Skeletal muscle cell (primary cell): ENCODE results near the gene PCBP3.

Experiments
- DNase-seq: peaks from one replicate; pipeline ENCODE4 v3.0.0-alpha.2; 2010; ENCODE audit warnings: low read depth
- H3K4me3 ChIP-seq: 2 replicates; pipeline ENCODE4 v1.5.1; 2011; ENCODE audit warnings: low read depth, mild to moderate bottlenecking, control low read depth, low read length, moderate library complexity

The PCBP3 gene

GRCh38 chr21:45938811-45939520 is 295.4 kb downstream of the PCBP3 start:
- no peak for DNase-seq
- no peak overlapping the region for H3K4me3 ChIP-seq

DNA sequence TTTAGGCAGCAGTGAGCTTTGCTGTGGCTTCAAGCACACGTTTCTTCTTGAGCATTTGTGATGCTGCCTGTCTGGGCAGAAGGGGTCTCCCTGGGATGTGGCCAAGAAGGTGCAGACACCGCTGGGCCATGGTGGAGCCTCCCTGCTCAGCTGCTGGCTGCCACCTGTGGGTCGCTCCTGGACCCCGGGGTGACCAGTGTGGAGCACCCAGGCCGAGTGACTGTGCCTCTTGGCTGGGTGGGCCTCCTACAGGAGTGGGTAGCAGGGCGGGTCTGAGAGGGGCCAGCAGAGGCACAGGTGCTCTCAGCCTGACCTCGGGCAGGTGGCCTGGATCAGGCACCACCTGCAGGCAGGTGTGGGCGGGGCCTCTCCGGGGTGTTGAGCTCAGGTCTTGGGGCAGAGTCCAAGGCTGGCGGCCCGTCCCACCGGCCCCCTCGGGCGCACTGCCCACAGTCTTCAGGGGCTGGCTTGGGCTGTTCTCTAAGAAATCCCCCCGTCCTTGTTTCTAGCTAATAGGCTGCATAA is 296.1 kb downstream of the PCBP3 start:
- no peak overlapping the region for H3K4me3 ChIP-seq

DNA sequence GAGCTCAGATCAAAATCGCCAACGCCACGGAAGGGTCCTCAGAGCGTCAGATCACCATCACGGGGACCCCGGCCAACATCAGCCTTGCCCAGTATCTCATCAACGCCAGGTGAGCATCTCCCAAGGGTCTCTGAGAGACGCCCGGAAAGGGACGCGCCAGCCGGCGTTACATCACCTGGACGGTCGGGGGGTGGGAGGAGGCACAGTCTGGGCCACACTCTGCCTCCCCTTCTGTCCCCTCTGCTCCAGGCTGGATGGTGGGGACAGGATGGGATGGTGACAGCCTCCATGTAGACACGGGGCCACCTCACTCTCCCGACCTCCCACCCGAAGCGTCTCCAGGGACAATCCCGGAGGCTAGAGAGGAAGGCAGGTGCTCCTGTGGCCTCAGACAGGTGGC is 296.6 kb downstream of the PCBP3 start:
- no peak for DNase-seq
- H3K4me3 ChIP-seq = no peak overlapping the region

More for the DNA sequence above, 296.1 kb downstream of the PCBP3 start:
- DNase-seq = no peak

GRCh38 chr21:45940621-45941337 is 297.3 kb downstream of the PCBP3 start:
- DNase-seq = no peak
- no peak overlapping the region for H3K4me3 ChIP-seq

GRCh38 chr21:45941338-45941710 is 297.8 kb downstream of the PCBP3 start:
- no peak overlapping the region for H3K4me3 ChIP-seq
- DNase-seq = no peak

DNA sequence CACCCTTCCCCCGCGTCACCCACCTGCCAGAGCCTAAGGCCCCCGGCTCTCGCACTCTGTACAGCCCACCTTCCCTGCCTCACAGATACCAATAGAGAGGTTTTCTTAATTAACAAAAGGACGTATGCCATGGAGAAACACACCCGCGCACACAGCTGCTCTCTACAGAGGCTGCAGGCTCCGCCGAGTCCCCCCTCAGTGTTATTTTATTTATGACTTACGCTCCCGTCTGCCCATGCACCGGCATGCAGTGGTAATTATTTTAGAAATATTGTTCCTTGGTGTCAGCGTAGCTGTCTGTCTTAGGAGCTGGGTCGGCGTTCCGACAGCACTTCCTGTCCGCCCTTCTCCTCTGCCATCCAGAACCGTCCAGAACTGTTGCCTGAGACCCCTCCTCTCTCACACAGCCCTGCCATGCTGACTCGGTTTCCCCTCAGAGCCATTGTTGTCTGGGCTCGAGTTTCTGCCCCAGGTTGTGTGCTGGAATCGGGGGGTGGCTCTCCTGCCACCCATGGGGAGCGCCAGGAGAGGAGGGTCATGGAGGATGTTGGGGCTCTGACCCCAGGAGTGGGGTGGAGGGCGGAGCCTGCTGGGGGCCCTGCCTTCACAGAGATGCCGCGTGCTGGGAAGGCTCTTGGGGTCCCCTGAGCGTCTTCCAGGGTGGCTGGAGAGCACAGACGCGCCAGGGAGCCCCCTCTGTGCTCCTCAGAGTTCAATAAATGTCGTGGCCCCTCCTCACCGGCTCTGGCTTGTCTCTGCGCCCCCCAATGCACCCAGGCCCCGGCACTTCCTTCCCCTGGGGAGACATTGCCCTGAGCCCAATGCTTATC is 298.4 kb downstream of the PCBP3 start:
- no peak overlapping the region for H3K4me3 ChIP-seq
- DNase-seq = no peak

DNA sequence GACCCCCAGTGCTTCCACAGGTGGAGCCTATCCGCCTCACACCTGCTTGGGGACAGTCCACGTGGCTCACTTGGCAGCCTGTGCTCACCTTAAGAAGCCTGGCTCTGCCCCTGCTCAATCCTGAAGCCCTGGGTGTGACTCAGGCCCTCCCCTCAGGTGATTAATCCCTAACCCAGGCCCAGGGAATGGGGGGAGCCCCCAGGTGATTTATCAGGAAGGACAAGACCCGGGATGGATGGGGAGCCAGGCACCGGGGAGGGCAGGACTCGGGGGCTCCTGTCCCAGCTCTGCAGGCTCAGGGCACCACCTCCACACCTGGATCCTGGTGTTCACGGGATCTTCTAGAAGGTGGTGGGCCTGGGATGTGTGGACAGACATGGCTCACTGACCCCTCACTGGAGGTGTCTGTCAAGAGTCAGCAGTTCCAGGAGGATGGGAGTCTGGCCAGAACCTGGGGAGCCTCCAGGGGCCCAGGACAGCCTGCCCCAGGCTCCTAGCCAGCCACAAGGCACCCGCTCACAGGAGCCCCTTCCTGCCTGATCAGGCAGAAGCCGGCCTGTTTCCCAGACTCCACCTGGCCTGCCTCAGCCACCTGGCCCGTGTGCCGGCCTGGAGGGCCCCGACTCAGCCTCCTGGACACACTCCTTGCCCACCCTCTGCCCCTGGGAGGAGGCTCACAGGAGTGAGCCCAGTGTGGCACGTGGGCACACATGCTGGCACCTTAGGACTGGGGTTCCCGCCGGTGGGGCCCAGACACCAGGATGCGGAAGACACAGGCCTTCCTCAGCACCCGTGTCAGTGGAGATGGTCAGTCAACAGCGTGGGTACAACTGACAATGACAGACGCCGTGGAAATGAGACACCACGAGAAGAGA is 299.5 kb downstream of the PCBP3 start:
- no peak overlapping the region for H3K4me3 ChIP-seq
- no peak for DNase-seq

DNA sequence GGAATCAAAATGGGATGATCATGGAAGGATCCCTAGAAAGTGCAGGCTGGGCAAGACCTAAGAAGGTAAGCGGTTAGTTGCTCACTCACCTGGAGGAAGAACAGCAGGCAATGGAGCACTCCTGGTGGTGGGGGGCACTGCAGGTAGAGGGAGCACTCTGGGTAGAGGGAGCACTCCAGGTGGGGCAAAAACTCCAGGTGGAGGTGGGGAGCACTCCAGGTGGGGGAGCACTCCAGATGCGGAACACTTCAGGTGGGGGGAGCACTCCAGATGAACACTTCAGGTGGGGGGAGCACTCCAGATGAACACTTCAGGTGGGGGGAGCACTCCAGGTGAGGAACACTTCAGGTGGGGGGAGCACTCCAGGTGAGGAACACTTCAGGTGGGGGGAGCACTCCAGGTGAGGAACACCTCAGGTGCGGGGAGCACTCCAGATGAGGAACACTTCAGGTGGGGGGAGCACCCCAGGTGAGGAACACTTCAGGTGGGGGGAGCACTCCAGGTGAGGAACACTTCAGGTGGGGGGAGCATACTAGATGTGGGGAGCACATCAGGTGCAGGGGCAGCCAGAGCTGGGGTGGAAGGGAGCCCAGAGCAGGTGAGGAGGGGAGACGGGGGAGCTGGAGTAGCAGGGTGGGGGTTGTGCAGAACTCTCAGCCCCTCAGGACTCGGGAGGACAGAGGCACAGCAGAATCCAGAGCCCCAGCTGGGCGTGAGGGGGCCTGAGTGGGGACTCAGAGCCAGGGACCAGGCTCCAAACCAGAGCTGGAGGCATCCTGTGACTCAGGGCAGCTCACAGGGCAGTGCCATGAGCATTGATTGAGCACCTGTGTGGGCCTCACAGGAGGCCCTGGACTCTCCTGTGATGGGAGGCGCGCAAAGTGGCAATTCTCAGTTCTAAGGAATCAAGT is 300.4 kb downstream of the PCBP3 start:
- no peak overlapping the region for H3K4me3 ChIP-seq
- no peak for DNase-seq

DNA sequence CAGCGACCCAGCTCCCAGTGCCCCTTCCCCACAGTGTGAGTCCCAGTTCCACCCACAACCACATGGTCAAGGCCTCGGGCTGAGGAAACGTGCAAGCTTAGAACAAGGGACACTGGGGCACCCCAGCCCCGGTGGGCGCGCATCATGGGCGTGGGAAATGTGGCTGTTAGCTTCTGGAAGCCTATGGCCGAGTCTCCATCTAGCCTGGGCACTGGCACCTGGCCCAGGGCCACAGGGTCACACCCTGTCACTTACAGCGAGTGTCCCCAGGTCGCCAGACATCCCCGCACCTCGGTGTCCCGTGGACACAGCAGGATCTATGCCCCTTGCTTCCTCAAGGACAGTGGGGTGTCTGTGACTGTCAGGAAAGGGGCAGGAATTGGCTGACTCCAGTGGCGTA is 301.1 kb downstream of the PCBP3 start:
- no peak for DNase-seq
- H3K4me3 ChIP-seq = no peak overlapping the region

DNA sequence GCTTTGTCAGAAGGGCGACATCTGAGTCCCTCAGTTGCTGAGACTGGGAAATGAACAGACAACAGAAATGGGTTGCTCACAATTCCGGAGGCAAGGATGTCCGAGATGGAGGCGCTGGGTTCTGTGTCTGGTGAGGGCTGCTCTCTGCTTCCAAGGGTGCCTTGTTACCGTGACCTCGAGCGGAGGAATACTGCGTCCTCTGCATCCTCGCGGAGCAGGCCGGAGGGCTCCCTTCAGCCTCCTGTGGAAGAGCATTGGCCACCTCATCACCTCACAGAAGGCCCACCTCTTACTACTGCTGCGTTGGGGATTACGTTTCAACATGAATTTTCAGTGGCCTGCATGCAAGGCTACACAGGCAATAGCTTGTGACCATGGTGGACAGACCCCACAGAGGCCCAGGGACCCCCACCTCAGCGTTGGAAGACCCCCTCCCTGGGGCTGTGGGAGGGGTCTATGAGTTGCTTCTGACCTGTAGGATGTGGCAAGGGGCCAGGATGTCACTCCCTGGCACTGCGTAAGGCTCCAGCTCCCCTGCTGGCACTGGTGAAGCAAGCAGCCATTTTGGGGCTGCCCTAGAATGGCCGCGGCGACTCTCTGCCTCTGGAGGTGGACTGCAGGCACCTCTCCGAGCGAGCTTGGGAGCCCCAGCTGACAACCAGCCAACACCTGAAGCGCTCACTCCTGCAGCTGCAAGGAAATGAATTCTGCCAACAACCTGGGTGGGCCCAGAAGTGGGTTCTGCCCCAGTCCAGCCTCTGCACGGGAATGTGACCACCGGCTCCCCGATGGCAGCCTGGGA is 301.7 kb downstream of the PCBP3 start:
- no peak for DNase-seq
- H3K4me3 ChIP-seq = no peak overlapping the region

DNA sequence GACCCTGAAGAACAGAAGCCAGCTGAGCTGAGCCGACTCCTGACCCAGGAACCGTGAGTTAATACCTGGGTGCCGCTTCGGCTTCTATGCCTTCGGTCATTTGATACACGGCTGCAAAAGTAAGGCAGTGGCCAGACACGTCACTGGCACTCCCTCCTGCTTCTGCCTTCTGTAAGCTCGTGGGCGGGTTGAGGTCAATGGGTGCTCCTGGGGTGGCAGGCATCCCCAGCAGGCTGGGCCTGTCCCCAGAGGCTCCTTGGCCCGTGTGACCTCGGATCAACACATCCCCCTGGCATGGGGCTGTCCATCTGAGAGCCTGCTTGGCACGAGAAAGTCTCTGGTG is 302.3 kb downstream of the PCBP3 start:
- no peak overlapping the region for H3K4me3 ChIP-seq
- no peak for DNase-seq

GRCh38 chr21:45947296-45947695 is 303.8 kb downstream of the PCBP3 start:
- H3K4me3 ChIP-seq = no peak overlapping the region

GRCh38 chr21:45947716-45948255 is 304.3 kb downstream of the PCBP3 start:
- no peak overlapping the region for H3K4me3 ChIP-seq
- DNase-seq = no peak

More at GRCh38 chr21:45947296-45947695, 303.8 kb downstream of the PCBP3 start:
- DNase-seq = no peak

DNA sequence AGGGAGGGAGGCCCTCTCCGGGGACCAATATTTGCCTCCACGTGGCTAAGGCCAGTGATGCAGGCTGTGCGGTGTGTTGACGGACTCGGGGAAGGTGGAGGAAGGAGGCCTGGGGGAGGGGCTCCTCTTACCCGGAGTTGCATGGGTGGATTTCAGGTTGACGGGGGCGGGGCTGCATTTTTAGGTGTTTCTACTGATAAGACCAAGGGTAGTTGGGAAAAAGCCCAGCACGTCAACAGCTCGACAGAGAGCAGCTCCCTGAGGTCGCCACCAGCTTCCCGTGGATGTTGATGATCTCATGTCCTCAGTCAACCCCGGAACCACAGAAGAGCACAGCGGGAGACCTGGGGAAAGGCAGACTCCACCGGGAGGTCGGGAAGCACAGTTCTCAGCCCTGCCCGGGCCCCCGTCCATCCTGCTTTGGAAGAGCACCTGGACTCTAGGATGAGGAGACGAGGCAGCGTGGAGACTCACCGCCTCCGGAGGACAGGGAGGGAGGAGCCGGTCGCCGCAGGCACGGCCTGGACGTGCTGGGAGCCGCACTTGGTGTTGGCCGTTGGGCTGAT is 305.1 kb downstream of the PCBP3 start:
- DNase-seq = no peak
- no peak overlapping the region for H3K4me3 ChIP-seq

DNA sequence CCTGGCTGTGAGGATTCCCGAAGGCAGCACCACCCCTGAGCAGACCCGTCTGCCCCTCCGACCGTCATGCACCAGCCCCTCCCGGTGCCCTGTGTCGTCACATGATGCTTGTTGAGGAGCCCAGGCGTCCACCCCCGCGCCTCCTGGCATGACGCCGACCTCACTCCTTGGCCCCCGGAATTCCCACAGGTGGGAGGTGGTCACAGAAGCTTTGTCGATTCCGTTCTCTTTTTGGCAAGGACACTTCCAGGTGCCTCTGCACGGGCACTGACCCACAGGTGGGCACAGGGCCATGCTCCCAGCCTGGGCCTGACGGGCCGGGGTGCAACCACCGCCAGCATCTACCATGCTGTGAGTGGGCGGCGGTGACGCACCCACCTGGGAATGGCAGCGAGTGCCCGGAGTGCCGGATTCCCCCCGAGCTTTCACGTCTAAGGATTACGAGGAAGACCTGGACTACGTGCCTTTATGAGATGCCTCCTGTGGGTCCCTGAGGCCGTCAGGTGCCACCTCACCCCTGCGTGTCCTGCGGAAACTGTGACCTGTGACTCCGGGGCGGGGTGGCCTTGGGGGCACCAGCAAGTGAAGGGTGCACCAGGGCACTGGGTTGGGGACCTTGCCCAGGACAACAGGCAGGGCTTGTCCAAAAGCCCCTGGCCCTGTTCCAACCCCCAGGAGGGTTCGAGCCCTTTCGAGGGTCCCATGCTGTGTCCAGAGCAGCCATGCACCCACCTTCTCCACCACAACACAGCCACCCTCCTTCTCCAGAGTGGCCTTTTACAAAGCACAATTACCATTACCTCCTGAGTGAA is 306.6 kb downstream of the PCBP3 start:
- DNase-seq = no peak
- no peak overlapping the region for H3K4me3 ChIP-seq
